Type B pancreatic cell (in vitro differentiated cells): ENCODE data around the gene CHRNB4. TPM values are rescaled to one million over a fixed set of nuclear protein-coding genes. Genes with fewer than 3 reads are reported as not detected.

Source experiments
- DNase-seq: peaks from one replicate; pipeline ENCODE4 v3.0.0; 2021; ENCODE audit warnings: mixed read lengths; ENCODE audit not compliant: unreplicated experiment; ENCODE audit errors: extremely low spot score
- H3K27ac Mint-ChIP-seq: 2 replicates; pipeline ENCODE4 v1.8.0; 2021; ENCODE audit warnings: mild to moderate bottlenecking, mixed read lengths
- H3K27me3 Mint-ChIP-seq: 2 replicates; pipeline ENCODE4 v1.8.0; 2021; ENCODE audit warnings: mixed read lengths
- H3K36me3 Mint-ChIP-seq: 2 replicates; pipeline ENCODE4 v1.8.0; 2021; ENCODE audit warnings: mixed read lengths
- H3K4me1 Mint-ChIP-seq: one replicate; pipeline ENCODE4 v1.8.0; 2021; ENCODE audit warnings: mixed read lengths; ENCODE audit not compliant: unreplicated experiment
- H3K4me3 Mint-ChIP-seq: 2 replicates; pipeline ENCODE4 v1.8.0; 2021; ENCODE audit warnings: mild to moderate bottlenecking, mixed read lengths
- H3K9me3 Mint-ChIP-seq: 2 replicates; pipeline ENCODE4 v1.8.0; 2021; ENCODE audit warnings: mixed read lengths
- CTCF ChIP-seq: fragments of 200-600 bp; sonication (generic); conservative IDR thresholded peaks from 2 replicates; pipeline ENCODE4 v1.5.0; 2021; ENCODE audit warnings: antibody characterized with exemption, mild to moderate bottlenecking
- total RNA-seq: library from RNA; stranded (reverse); gene quantifications from 2 replicates; pipeline ENCODE4 v1.2.1, GENCODE V29; 2021; ENCODE audit warnings: low replicate concordance

The CHRNB4 gene
- total RNA-seq, 1 donor from 2014 or later = 3.8 TPM

DNA sequence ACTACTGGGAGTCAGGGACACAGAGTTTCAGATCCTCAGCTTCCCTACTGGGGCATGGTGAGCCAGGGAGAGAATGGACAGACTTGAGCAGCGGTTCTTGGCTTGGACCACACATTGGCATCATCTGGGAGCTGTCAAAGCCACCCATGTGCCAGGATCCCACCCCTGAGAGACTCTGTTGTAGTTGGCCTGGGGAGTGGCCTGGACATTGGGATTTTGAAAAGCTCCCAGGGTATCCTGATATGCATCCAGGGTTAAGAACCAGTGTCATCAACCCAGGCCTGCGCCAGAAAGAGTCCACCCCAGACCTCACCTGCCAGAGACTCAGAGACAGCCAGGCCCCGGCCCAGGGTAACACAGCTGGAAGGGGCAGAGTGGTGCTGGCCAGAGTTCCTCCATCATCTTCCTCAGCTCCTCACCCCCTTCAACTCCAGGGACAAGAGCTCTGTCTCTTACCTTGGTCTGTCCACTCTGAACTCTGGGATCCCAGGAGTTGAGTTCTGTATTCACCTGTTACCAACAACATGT is 33.0 kb upstream of the CHRNB4 start:
- peaks cover 8% of the 10 kb centered on the region for H3K27me3 Mint-ChIP-seq
- peaks cover 28% of the 10 kb centered on the region for H3K4me1 Mint-ChIP-seq
- no peaks in the 10 kb centered on the region for H3K36me3 Mint-ChIP-seq
- H3K9me3 Mint-ChIP-seq = no peaks in the 10 kb centered on the region
- no peak overlapping the region for H3K27ac Mint-ChIP-seq
- DNase-seq = no peak
- TF ChIP-seq CTCF = no peak
- H3K4me3 Mint-ChIP-seq = no peak overlapping the region

GRCh38 chr15:78673476-78673875 is 32.5 kb upstream of the CHRNB4 start:
- peaks cover 28% of the 10 kb centered on the region for H3K4me1 Mint-ChIP-seq
- H3K27me3 Mint-ChIP-seq = peaks cover 9% of the 10 kb centered on the region
- no peaks in the 10 kb centered on the region for H3K9me3 Mint-ChIP-seq
- TF ChIP-seq CTCF = no peak
- no peaks in the 10 kb centered on the region for H3K36me3 Mint-ChIP-seq
- H3K27ac Mint-ChIP-seq = no peak overlapping the region
- no peak for DNase-seq
- H3K4me3 Mint-ChIP-seq = no peak overlapping the region

DNA sequence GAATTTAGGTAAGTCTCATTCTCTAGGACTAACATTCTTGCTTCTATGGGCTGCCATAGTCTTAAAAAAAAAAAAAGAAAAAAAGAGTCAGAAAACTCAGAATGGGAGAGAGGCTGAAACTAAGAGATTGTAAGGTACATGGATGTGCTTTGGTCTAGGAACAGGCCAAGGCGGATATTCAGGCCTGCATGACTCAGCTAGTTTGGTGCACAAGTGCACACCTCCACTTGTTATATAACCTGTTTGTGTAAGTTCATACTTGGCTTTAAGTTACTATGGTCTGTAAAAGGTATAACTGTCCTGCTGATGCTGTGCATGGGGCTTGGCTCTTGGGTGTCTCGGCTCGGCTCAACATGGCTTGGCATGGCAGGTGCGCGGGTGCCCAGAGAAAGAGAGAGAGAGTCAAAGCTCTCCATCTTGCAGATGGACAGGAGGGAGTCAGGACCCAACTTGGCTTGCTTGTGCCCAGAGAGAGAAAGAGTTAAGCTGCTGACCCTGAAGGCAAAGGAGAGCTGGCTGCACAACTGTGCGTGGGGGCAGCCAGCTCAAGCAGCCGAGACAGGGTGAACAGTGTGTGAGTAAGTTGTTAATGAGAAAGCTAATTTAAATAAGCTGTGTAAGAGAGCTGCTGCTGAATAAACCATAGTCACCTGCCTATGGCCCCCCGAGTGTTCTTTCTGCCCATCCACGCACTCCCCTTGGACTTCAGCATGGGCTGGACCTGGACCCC is 31.4 kb upstream of the CHRNB4 start:
- Mint-ChIP-seq H3K27me3 (peaks cover 20% of the 10 kb centered on the region), H3K4me3 (peak overlapping the region; percentile 27), H3K36me3 (no peaks in the 10 kb centered on the region), H3K9me3 (no peaks in the 10 kb centered on the region), H3K4me1 (peaks cover 23% of the 10 kb centered on the region), H3K27ac (peak overlapping the region; percentile 59)
- no peak for DNase-seq
- no peak for TF ChIP-seq CTCF

DNA sequence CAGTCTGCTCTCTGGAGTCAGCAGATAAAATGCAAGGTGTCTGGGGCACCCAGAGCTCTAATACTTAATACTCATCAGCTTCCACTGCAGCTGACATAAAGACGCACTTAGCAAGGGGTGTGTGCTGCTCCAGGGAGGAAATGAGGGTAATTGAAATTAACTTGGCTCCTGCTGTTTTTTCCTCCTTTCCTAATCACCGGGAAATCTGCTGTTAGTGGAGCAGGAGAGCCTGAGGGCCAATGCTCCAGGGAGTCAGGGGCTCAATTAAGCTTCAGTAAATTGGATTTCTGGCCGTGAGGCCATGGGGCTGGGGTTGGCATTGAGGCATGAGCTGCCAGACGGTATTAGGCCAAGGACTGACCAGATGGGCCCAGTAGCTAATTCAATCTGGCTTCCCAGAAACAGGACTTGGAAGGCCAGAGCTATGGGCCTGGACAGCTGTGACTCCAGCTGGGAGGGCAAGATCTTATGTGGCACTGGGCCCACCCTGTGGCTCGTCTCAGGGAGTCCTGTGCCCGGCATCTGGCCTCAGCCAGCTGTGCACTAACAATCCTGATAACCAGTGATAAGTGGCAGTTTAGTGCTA is 30.7 kb upstream of the CHRNB4 start:
- H3K9me3 Mint-ChIP-seq = no peaks in the 10 kb centered on the region
- H3K27me3 Mint-ChIP-seq = peaks cover 21% of the 10 kb centered on the region

DNA sequence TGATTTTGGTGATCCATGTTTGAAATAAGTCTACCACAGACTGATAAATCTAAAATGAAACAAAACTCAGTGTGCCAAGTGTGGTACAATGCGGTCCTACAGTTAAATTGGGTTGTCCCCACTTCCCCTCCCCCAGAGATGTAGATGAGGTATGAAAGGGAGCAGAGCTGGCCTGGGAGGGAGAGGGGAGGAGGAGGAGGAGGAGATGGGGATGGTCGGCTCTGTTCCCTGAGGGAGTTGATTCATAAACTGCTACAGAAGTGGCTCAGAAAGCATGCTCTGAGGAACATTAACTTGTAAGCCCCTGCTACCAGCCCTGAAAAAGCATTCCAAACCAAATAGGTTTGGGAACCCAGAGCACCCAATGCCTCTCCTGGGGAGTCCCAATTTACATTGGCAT is 28.0 kb upstream of the CHRNB4 start:
- Mint-ChIP-seq H3K4me3 (no peak overlapping the region), H3K4me1 (peaks cover 23% of the 10 kb centered on the region), H3K9me3 (no peaks in the 10 kb centered on the region), H3K36me3 (no peaks in the 10 kb centered on the region), H3K27ac (no peak overlapping the region), H3K27me3 (peaks cover 31% of the 10 kb centered on the region)
- TF ChIP-seq CTCF = no peak
- no peak for DNase-seq

More for the DNA sequence above, 30.7 kb upstream of the CHRNB4 start:
- Mint-ChIP-seq H3K4me1 (peaks cover 23% of the 10 kb centered on the region), H3K36me3 (no peaks in the 10 kb centered on the region), H3K27ac (peak overlapping the region; percentile 32), H3K4me3 (no peak overlapping the region)
- no peak for TF ChIP-seq CTCF
- no peak for DNase-seq
